8988T (cell line): ENCODE results near the gene CRYGC.
"Not testable (repeated sequence)": the region's sequence is repeated elsewhere in the genome, so short reads cannot be mapped to it uniquely, and the experiment has no call there.

ENCODE experiments used
- DNase-seq: peaks from one replicate; pipeline ENCODE4 v3.0.0; 2011

CRYGC gene

DNA sequence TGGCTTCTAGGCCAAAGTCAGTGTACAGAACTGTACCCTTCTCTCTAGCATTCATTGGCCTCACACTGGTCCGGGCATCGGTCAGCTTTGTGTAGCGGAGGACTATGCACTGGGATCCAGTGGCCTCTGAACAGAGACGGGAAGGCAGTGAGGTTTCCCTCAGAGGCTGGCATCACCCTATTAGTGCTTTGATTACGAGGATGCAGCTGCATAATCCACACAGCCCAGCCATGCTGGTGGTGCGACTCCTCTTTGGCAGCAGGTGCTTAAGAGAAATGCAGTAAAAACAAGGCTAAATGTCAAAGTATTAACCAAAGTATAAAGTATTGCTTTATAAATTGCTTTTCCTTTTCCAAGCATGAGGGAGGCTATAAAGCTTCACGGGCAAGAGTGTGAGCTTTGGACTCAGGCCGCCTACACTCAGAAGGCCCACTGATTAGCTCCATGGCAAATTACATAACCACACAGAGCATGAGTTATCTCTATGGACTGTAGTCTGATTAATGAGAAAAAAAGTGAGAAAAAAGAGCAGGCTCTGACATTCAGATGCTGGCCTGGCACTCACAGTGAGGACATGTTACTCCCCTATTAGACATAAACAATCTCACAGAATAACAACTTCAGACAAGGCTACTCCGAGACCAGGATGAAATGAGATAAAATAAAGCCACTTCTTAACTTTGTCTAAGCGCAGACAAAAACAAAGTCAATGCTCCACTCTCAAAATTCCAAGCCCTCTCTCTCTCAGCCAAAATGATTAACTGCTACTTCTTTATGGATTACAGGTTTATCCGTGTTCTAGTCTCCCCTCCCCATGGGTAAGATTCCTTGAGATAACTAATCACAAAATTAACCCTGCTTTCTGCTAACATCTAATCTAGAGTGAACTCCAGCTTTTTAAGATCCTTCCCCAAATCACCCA, 6.4 kb upstream of the CRYGC start:
- no peak for DNase-seq

DNA sequence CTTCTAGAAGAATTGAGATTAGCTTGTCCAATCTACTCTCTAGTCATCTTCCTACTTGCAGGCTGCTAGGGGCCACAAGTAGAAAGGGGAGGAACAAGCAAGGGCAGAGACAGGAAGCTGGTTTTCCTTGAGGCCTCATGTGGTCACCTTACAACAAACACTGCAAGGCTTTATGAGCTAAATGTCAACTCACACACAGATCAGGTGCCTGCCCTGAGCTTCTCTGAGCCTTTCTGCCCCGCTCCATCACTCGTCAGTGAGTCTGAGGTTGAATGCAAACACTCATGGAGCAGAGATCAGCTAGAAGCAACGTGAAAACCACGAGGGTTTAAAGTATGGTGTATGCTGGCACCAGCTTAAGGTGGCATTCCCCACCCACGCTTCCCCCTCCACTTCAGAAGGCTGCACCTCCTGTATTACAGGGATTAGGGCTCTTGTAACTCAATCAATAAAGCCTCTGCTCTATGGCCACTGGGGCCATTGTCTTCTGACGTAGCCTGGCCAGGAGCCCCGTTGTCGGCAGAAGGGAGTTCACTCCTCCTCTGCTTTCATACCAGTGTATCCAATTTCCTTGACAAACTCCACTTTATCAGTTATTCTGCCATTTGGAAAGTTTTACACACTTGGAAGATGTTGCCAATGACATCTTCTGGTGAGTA, 5.4 kb upstream of the CRYGC start:
- DNase-seq = no peak

DNA sequence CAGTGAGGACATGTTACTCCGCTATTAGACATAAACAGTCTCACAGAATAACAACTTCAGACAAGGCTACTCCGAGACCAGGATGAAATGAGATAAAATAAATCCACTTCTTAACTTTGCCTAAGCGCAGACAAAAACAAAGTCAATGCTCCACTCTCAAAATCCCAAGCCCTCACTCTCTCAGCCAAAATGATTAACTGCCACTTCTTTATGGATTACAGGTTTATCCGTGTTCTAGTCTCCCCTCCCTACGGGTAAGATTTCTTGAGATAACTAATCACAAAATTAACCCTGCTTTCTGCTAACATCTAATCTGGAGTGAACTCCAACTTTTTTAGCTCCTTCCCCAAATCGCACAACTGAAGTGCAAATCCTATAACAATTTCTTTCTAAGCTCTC, 1.1 kb upstream of the CRYGC start:
- no peak for DNase-seq

DNA sequence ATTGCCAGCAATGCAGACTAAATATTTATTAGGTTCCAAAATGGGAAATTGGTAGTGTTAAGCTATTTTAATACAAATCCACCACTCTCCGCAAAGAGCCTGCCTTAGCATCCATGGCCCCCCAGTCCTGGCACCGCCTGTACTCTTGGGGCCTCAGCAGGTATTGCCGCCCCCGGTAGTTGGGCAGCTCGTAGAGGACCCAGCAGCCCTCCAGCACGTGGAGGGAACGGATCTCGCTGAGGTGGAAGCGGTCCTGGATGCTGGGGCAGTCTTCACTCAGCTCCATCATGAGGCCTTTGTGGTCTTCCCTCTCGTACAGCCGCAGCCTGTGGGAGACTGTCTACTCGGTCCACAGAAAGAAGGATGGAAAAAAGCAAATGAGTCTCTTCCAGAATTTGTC, 1.5 kb downstream of the CRYGC start:
- DNase-seq = no peak

DNA sequence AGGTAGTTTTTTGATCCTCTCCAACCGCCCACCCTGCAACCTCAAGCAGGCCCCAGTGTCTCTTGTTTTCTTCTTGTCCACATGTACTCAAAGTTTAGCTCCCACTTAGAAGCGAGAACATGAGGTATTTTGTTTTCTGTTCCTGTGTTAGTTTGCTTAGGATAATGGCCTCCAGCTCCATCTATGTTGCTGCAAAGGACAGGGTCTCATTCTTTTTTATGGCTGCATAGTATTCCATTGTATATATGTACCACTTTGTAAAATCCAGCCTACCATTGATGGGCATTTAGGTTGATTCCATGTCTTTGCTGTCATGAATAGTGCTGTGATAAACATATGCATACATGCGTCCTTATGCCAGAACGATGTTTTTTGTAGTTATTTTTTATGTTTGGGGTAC, 2.5 kb downstream of the CRYGC start:
- DNase-seq = no peak

DNA sequence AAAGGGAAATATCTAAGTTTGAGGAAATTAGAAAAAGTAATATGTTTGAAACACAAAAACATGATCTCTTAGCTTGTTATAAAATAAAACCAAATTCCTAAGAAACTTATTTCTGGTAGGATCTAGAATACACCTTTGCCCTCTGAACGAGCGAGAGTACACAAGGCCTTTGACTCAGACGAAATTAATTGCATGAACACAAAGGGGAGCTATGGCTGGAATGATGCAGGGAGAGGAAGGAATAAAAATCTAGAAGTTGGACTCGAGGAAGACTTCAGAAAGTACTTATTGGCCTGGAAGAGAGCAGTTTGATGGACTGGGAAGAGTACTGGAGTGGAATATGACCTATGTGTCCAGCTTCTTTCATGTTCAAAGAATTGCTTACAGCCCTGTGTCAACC, 4.4 kb downstream of the CRYGC start:
- no peak for DNase-seq

DNA sequence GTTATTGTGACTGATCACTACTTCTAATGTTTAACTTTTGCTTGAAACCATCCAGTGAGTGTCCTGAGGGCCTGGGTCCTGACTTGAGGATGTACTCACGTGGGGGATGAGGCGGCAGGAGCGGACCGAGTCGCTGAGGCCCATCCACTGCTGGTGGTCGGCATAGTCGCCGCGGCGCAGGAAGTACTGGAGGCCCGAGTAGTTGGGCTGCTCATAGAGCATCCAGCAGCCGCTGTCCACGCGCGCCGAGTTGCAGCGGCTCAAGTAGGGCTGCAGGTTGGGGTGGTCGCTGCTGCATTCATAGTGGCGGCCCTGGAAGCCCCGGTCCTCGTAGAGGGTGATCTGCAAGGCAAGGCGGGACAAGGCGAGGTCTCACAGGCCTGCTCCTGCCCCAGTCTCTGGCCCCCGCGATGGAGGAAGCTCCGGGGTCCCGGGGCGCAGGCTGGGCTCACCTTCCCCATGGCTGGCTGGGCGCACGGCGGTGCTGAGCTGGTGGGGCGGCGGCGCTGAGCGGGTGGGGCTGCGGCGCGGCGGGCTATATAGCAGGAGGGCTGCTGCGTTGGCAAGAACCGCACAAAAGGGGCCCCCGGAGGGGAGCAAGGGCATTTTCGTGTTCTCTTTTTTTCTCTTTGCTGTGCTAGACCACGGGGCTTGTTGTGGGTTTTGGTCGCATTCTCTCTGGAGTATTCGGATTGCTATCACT, 5.5 kb downstream of the CRYGC start, which contains the start of gene CRYGD:
TSS of gene CRYGD (minus strand) at position 512 of the 703 bp plus-strand sequence. CDS start at position 461, 51 bp downstream.
- not testable (repeated sequence) for DNase-seq

DNA sequence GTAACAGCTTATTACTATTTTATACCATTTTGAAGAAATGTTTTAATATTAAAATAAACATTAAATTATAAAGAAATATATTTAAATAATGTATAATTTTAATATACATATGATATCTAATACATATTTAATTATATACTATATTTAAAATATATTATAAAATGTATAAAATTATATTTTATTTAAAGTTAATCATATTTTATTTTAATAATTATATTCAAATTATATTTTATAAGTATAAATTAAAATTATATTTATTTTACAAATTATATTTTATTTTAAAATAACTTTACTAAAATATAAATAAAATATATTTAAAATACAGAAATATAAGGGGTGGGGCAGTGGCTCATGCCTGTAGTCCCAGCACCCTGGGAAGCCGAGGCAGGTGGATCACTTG, 7.4 kb downstream of the CRYGC start:
- DNase-seq = no peak

DNA sequence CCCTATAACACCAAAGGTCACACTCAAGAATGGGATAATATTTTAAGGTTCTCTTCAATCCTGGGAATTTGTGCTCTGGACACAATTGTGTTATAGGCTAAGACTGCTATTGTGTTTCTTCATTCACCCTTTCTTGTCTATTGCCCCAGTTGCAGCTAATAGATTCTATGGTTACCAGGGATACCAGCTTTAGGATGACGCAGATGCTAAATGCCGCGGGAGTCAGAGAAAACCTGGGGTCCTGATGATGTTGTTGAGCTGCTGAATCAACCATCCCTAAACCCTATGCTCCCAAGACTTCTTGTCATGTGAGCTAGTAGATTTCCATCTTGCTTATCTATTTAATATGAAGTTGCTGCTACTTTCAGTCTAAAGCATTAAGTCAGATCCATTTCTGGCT, 10.7 kb downstream of the CRYGC start:
- DNase-seq = no peak

DNA sequence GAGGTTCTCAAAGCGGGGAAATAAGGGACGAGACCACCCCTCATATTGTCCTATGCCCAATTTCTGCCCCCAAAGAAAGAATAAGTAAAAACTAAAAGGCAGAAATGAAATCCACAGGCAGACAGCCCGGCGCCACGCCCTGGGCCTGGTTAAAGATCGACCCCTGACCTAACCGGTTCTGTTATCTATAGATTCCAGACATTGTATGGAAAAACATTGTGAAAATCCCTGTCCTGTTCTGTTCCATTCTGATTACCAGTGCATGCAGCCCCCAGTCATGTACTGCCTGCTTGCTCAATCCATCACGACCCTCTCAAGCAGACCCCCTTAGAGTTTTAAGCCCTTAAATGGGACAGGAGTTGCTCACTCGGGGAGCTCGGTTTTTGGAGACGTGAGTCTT, 12.2 kb downstream of the CRYGC start:
- not testable (repeated sequence) for DNase-seq

DNA sequence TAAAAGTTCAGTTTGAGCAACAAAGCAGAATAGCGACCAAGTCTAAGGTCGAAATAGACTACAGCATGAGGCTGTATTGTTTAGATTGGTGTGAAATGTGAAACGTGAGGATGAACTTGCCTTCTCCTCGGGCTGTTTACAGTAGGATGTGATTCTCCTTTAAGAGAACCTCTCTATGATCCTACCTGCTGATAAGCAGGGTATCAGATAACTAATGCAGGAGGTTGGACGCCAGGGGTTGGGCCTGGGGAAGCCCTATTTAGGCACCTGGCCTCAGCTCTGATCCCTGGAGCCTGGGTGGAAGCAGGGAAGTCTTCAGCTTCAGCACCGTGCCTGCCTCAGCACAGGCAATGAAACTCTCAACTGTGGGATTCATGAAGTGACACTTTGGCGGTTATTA, 16.7 kb downstream of the CRYGC start:
- no peak for DNase-seq

DNA sequence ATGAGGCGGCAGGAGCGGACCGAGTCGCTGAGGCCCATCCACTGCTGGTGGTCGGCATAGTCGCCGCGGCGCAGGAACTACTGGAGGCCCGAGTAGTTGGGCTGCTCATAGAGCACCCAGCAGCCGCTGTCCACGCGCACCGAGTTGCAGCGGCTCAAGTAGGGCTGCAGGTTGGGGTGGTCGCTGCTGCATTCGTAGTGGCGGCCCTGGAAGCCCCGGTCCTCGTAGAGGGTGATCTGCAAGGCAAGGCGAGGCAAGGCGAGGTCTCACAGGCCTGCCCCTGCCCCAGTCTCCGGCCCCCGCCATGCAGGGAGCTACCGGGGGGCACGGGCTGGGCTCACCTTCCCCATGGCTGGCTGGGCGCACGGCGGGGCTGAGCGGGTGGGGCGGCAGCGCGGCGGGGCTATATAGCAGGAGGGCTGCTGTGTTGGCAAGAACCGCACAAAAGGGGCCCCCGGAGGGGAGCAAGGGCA, 17.3 kb downstream of the CRYGC start:
- not testable (repeated sequence) for DNase-seq

DNA sequence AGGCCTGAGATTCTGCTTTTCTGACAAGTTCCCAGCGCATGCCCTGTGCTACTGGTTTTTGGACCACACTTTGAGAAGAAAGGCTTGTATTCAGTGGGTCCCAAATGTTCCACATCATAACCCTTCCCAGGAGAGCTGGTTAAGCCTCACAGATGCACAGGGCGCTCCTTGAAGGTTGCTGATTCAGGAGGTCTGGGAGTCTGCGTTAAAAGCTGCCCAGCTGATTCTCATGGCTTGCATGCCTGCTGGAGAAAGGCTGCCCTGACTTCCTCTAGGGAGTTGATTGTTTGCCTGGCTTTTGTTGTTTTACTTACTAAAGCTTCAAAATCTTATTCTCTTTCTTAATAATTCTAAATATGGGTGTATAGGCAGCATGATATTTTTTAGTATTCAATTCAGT, 26.0 kb downstream of the CRYGC start:
- DNase-seq = no peak

DNA sequence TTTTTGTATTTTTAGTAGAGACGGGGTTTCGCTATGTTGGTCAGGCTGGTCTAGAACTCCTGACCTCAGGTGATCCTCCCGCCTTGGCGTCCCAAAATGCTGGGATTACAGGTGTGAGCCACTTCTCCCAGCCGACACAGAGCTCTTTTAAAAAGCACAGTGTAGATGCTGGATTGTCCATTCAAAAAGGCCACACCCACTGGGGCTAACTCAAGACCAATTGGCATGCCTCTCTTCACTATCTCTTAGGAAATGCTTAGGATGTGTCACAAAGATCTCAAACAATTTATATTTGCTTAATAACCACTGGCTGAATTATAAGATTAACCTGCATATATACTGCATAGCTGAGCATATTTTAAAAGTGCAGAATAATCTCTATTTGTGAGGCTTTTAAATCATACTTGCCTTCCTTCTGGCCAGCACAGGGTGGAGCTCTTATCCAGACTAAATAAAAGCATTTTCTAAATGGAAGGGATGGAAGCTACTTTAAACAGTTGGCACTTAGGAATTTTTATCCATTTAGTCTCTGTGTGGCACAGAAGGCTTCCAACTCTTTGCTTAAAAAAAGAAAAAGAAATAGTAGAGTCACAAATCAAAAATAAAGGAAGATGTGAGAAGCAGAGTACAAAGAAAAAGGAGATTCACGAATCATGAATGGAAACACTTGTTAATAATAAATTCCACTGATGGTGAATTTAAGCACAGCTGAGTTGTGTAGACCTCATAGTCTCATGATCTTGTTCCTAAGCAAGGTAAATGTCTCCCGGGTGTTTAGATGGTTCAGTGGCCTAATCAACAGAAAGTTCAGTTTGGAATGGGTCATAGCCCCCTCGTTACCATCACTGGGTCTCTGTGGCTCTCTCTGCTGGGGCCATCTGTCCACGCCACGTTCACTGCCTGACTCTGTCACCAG, 27.7 kb downstream of the CRYGC start:
- DNase-seq = no peak

DNA sequence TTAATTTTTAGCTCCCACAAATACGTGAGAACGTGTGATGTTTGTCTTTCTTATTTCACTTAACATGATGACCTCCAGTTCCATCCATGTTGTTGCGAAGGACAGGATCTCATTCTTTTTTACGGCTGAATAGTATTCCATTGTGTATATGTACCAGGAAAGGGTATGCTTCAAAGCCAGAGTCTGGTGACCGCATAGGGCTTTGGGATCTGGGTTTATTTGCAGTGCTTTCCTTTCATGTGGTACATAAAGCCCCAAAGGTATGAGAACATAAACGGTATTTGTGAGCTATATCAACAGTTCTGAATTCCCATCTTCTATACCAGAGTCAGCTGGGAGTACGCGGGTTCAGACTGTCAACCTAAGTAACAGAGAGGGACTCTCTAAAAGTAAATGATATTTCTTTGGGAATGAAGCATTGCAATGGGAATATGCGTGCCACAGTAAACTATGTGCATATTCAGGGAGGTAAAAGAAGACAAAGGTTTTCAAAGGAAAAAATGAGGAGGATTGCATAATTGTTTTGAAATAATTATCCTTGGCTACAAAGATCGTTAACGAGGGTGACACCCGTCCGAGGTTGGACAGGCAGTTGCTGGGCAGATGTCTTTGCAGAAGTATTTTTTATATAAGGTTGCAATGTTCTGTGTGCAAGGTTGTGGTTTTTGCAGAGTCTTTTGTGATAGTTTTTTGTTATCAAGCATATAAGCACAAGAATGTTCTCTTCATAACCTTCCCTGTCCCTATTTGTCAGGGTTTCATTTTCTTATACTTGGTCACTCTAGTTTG, 29.8 kb downstream of the CRYGC start:
- no peak for DNase-seq

DNA sequence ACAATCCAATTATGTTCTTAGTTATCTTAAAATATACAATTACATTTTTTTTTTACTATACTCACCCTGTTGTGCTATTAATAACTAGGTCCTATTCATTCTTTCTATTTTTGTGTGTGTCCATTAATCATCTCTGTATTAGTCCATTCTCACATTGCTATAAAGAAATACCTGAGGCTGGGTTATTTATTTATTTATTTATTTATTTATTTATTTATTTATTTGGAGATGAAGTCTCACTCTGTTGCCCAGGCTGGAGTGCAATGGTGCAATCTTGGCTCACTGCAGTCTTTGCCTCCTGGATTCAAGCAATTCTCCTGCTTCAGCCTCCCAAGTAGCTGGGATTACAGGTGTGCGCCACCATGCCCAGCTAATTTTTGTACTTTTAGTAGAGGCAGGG, 30.9 kb downstream of the CRYGC start:
- DNase-seq = not testable (repeated sequence)

DNA sequence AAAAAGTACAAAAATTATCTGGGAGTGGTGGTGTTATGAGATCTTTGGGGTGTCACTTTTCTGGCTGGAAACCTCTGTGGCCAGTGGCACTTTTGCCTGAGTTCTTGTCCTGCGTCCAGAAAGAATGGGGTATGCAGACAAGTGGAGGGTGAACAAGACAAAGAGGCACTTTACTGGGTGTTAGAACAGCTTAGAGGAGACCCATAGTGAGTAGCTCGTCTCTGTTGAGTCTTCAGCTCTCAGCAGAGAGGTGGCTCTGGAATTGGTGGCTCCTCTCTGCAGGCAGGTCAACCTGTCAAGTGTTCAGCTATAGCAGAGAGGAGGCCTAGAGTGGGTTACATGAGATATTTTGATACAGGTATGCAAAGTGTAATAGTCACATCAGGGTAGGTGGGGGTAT, 31.4 kb downstream of the CRYGC start:
- DNase-seq = no peak

DNA sequence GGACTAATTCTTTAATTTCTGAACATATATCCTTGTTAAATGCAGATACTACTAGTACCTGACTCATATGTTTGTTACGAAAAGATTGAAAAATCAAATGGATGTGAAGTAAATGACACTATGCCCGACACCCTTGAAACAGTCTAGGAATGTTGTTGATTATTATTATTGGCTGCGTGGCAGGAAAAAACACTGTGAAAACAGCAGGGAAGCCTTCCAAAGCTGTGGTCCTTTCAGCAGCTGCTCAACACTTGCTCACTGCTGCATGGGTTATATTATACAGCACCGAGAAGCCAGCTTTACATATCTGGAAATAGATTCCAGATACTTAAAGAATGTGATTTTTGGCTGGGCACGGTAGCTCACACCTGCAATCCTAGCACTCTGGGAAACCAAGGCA, 31.8 kb downstream of the CRYGC start:
- DNase-seq = no peak

DNA sequence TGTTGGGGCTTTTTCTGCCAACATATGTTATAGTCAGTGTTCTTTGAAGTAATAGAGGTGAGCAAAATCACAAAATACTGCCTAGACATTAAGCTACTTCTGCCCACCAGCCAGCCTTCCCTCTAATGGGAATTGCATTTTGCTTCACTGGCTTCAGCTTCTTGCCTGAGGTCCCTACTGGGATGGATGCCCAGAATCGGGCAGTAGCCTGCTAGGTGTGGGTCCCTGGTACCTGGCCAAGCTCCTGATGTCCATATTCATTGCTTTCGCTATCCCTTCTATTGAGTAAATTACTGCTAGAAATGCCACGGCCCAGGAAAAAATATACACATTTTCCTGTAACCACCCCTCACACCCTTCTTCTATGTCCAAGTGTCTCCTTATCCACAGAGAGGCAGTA, 32.3 kb downstream of the CRYGC start:
- no peak for DNase-seq

DNA sequence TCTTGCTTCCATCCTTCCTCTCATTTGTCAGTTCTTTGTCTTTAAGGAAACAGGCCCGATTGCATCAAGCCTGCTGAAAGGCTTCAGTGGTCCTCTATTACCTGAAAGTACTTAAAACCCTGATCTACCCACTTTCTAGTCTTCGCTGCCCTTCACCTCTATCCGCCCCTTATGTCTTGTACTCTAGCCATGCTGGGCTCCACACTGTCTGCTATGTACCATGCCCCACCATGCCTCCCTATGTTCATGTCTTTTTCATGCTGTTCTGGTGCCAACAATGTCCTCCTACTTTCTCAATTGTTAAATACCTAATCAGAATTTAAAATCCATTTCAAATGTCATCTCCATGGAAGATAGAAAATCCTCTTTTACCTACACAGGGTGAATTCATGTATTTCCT, 33.5 kb downstream of the CRYGC start:
- DNase-seq = no peak

DNA sequence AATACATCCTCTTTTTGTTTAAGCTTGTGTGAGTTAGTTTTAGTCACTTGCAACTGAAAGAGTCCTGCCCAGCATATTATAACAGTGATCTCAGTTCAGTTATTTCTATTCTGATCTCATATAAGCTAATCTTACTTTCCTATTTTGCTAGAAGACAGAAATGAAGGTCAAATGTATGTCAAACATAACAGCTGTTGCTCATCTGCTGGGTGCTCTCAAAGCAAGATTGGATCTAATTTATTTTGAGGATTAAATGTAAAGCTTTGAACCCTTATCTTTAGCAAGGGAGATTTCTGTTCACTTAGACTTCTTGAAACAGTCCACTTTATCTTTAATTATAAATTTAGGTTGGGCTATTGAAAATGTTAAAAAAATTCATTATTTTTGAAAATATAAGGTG, 36.5 kb downstream of the CRYGC start:
- DNase-seq = no peak
